Measurements from ENCODE around the gene PKIG.

- TF ChIP-seq CTCF (optimal IDR thresholded peaks at IDR 0.05 in 1 of 3, IDR thresholded peaks at IDR 0.05 in 1 of 3, conservative IDR thresholded peaks at IDR 0.05 in 1 of 3; ENCODE audit: extremely low read depth in 1 of 3, insufficient read depth in 2 of 3, low read length in 3 of 3): no peak
- no peak for TF ChIP-seq EZH2 (IDR thresholded peaks at IDR 0.05; ENCODE audit: low read length)
These were observed 83.7 kb downstream of the PKIG start for GRCh38 chr20:44666066-44666465.
